GM10266 (cell line): ENCODE measurements around the gene TSC22D1.

Source experiments
- DNase-seq: peaks from one replicate; pipeline ENCODE4 v3.0.0; 2012; ENCODE audit errors: extremely low spot score
- CTCF ChIP-seq: IDR thresholded peaks from 2 replicates; pipeline ENCODE4 v1.5.1; 2012; ENCODE audit warnings: mild to moderate bottlenecking, low read depth; ENCODE audit not compliant: control insufficient read depth, insufficient read depth; ENCODE audit errors: missing control alignments

Gene TSC22D1

GRCh38 chr13:44383945-44384344, 192.2 kb downstream of the TSC22D1 start:
- DNase-seq = no peak
- no peak for TF ChIP-seq CTCF

DNA sequence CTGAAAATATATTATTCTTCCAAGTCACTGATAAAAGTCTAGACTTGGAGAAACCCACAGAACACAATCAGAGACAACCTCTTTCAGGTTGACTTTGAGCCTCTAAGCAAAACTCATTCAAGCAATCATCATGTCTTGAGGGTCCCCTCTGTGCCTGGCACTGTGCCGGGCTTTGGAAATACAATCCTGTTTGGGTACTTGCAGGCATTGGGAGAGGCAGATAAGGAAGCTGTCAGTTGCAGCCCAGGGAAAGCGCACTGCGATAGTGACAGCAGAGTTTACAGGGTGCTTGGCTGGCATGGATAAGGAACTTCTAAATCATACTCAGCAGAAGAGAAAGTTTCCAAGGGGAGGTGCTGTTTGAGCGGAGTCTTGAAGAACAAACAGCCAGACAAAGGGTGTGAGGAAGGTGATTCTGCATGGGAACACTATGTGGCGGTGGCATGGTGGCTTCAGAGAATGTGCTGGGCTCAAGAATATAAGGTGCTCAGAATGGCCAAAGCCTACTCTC, 193.4 kb downstream of the TSC22D1 start:
- no peak for TF ChIP-seq CTCF
- no peak for DNase-seq
